HEK293 (cell line): ENCODE results near the gene LRP1B.

Source experiments
- PRDM1 ChIP-seq: fragments of 450-650 bp; formaldehyde crosslinking; IDR thresholded peaks from 2 replicates; pipeline ENCODE4; 2016; ENCODE audit warnings: missing biosample characterization, missing genetic modification characterization
- REST ChIP-seq: fragments of 450-650 bp; formaldehyde crosslinking; IDR thresholded peaks from 2 replicates; pipeline ENCODE4 v1.5.1; 2016; ENCODE audit warnings: missing biosample characterization, missing genetic modification characterization
- TCF7L2 ChIP-seq: IDR thresholded peaks from 2 replicates; pipeline ENCODE4 v1.6.1; 2011; ENCODE audit warnings: low read depth, mild to moderate bottlenecking, inconsistent platforms, low read length, moderate library complexity, borderline replicate concordance
- TRIM28 ChIP-seq: IDR thresholded peaks from 2 replicates; pipeline ENCODE4 v1.6.1; 2011; ENCODE audit warnings: low read length, control low read depth, borderline replicate concordance
- YY1 ChIP-seq: fragments of 450-650 bp; formaldehyde crosslinking; IDR thresholded peaks from 2 replicates; pipeline ENCODE4 v1.5.1; 2018; ENCODE audit warnings: missing biosample characterization, missing genetic modification characterization
- ZNF350 ChIP-seq: fragments of 450-650 bp; formaldehyde crosslinking; IDR thresholded peaks from 2 replicates; pipeline ENCODE4 v1.5.0; 2017; ENCODE audit warnings: missing biosample characterization, mild to moderate bottlenecking, missing genetic modification characterization
- ZNF670 ChIP-seq: fragments of 450-650 bp; formaldehyde crosslinking; IDR thresholded peaks from 2 replicates; pipeline ENCODE4 v1.5.1; 2016; ENCODE audit warnings: missing biosample characterization, missing genetic modification characterization, low read depth
- ZNF792 ChIP-seq: fragments of 450-650 bp; formaldehyde crosslinking; IDR thresholded peaks from 2 replicates; pipeline ENCODE4 v1.5.1; 2016; ENCODE audit warnings: missing biosample characterization, missing genetic modification characterization
- TF ChIP-seq, protein P1 (sequence below): fragments of 450-650 bp; formaldehyde crosslinking; IDR thresholded peaks from 2 replicates; pipeline ENCODE4 v1.5.1; 2016; ENCODE audit warnings: missing biosample characterization, missing genetic modification characterization
- TF ChIP-seq, protein P2 (sequence below): fragments of 450-650 bp; formaldehyde crosslinking; IDR thresholded peaks from 2 replicates; pipeline ENCODE4 v1.5.1; 2016; ENCODE audit warnings: missing biosample characterization, missing genetic modification characterization

DNA sequence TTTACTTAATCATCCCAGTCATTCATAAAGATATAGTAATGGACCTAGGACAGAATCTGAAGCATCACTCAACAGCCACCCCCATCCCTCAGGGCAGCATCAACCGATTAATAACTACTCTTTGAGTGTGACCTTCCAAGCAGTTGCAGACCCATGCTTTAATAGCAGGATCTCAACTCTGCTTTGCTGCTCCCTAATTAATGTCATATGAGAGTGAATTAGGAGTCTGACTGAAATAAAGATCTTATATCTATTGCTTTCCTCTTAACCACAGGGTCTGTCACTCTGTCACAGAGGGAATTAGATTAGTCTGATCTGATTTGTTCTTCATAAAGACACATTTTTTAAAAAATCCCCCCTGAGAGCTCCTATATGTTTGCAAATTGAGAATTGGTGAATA lies 46.1 kb upstream of the LRP1B start:
- no peak for TF ChIP-seq PRDM1 (tag by site-specific recombination)
- TF ChIP-seq, protein P1, sequence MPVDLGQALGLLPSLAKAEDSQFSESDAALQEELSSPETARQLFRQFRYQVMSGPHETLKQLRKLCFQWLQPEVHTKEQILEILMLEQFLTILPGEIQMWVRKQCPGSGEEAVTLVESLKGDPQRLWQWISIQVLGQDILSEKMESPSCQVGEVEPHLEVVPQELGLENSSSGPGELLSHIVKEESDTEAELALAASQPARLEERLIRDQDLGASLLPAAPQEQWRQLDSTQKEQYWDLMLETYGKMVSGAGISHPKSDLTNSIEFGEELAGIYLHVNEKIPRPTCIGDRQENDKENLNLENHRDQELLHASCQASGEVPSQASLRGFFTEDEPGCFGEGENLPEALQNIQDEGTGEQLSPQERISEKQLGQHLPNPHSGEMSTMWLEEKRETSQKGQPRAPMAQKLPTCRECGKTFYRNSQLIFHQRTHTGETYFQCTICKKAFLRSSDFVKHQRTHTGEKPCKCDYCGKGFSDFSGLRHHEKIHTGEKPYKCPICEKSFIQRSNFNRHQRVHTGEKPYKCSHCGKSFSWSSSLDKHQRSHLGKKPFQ (tag by site-specific recombination) = no peak
- TF ChIP-seq, protein P2, sequence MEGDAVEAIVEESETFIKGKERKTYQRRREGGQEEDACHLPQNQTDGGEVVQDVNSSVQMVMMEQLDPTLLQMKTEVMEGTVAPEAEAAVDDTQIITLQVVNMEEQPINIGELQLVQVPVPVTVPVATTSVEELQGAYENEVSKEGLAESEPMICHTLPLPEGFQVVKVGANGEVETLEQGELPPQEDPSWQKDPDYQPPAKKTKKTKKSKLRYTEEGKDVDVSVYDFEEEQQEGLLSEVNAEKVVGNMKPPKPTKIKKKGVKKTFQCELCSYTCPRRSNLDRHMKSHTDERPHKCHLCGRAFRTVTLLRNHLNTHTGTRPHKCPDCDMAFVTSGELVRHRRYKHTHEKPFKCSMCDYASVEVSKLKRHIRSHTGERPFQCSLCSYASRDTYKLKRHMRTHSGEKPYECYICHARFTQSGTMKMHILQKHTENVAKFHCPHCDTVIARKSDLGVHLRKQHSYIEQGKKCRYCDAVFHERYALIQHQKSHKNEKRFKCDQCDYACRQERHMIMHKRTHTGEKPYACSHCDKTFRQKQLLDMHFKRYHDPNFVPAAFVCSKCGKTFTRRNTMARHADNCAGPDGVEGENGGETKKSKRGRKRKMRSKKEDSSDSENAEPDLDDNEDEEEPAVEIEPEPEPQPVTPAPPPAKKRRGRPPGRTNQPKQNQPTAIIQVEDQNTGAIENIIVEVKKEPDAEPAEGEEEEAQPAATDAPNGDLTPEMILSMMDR (tag by site-specific recombination) = no peak
- no peak for TF ChIP-seq YY1 (tag by site-specific recombination)
- TF ChIP-seq ZNF792 (tag by site-specific recombination) = no peak
- TF ChIP-seq ZNF350 = no peak
- no peak for TF ChIP-seq ZNF670
- no peak for TF ChIP-seq TRIM28
- TF ChIP-seq TCF7L2 = no peak
- TF ChIP-seq REST (tag by site-specific recombination) = no peak
